GF-D8 (cell line): Measurements from ENCODE around the gene BCAS3.

ENCODE experiments used
- DNase-seq: peaks from one replicate; lab custom pipeline; 2025; lab: John Stamatoyannopoulos, UW

BCAS3 gene

DNA sequence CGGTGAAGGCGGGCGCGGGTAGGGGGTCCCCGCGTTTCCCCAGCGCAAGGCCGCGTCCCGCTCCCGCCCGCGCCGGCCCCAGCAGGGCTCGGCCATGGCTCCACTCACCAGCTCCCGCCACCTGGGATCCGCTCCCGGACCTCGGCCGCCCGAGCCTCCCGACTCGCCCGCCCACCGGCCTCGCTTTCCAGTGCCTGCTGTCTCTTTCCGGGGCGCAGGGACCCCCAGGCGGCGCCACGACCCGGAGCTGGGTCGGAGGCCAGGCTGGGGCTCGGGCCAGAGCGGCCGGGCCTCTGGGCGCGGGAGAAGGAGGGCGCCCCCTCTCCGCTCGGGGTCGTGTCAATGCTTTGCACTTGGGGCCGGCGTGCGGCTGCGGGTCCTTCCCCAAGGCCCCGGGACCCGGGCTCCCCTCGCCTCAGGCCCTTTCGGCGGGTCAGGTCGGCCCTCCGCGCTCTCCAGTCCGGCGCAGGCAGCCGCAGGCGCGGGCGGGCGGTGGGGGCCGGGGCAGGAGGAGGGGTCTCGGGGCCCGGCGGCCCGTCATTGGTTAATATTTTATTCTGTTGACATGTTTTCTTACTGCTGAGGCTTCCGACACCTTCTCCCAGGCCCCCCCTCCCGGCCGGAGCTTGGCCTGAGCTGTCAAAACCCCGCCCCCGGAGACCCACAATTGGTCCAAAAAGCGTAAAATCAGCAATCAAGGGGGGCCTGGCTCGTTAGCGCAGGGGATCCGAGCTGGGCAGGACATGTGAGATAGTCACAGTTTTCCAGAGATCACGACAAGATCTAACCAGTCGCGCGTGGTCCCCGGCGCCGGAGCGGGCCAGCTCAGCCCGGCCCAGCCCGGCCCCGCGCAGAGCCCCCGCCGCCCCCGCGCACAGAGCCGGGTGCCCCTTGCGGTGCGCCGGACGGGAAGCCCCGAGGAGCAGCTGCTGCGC, 721.7 kb downstream of the BCAS3 start, which contains the start of gene TBX2:
Gene TBX2, plus strand, starts transcription at position 713 of the 935 bp plus-strand sequence. CDS start 334 bp downstream, outside the sequence.
- no peak for DNase-seq

- no peak for DNase-seq
Observed at GRCh38 chr17:61400066-61400716, 722.5 kb downstream of the BCAS3 start.

DNA sequence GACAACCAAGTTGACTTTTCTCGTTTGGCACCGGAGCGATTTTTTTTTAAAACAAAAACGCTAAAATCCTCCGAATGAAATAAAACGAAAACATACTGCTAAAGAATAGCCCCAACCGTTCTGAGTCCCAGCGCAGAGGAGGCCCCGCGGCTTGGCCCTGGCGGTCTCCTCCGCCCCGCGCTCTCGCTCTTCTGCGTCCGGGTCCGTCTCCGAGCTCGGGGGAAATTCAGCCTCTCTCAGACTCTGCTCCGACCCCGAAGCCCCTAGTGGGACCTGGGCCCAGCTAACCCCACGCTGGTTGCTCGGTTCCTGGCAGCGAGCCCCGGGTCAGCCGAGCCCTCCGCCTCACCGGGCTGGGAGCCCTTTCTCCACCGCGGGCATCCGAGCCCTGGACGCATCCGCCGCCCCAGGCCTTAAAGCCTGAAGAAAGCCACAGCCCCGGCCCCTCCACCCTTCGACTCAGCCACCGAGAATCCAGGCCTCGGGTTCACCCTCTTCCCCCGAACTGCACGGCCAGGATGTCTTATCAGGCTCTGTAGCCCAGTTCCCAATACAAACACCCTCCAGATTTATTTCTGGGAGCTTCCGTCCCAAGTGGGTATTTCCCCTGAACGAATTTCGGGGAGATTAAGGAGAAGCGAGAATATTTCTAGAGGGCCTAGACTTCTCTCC, 723.2 kb downstream of the BCAS3 start:
- no peak for DNase-seq

- DNase-seq, result no peak
Observed at GRCh38 chr17:61401389-61402072, 723.9 kb downstream of the BCAS3 start.

- no peak for DNase-seq
Observed at GRCh38 chr17:61402073-61402541, 724.5 kb downstream of the BCAS3 start.

GRCh38 chr17:61402978-61403800, 725.5 kb downstream of the BCAS3 start:
- no peak for DNase-seq

- DNase-seq, result no peak
Observed at GRCh38 chr17:61403801-61404662, 726.4 kb downstream of the BCAS3 start.

DNA sequence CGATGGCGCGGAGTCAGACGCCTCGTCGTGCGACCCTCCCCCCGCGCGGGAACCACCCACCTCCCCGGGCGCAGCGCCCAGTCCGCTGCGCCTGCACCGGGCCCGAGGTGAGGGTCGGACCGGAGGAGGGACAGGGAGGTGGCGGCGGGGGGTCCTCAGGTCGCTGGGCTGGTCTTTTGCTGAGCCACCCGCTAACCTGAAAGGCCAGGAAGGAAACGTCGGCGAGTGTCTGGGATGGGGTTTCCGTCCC, 726.9 kb downstream of the BCAS3 start:
- DNase-seq, result no peak

DNA sequence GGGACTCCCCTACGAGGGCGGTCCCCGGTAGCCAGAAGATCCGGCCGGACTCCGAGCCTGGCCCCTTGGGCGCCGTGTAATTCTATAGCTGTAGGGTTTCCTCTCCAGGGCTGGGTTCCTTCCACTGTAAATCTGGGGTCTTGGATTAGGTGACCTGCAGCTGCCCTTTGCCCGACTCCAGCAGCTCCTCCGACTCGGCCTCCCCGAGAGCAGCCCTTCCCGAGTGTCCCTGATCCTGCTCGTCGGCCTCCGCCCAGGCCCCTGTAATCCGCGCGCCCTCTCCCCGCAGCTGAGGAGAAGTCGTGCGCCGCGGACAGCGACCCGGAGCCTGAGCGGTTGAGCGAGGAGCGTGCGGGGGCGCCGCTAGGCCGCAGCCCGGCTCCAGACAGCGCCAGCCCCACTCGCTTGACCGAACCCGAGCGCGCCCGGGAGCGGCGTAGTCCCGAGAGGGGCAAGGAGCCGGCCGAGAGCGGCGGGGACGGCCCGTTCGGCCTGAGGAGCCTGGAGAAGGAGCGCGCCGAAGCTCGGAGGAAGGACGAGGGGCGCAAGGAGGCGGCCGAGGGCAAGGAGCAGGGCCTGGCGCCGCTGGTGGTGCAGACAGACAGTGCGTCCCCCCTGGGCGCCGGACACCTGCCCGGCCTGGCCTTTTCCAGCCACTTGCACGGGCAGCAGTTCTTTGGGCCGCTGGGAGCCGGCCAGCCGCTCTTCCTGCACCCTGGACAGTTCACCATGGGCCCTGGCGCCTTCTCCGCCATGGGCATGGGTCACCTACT, 727.4 kb downstream of the BCAS3 start:
- no peak for DNase-seq

DNA sequence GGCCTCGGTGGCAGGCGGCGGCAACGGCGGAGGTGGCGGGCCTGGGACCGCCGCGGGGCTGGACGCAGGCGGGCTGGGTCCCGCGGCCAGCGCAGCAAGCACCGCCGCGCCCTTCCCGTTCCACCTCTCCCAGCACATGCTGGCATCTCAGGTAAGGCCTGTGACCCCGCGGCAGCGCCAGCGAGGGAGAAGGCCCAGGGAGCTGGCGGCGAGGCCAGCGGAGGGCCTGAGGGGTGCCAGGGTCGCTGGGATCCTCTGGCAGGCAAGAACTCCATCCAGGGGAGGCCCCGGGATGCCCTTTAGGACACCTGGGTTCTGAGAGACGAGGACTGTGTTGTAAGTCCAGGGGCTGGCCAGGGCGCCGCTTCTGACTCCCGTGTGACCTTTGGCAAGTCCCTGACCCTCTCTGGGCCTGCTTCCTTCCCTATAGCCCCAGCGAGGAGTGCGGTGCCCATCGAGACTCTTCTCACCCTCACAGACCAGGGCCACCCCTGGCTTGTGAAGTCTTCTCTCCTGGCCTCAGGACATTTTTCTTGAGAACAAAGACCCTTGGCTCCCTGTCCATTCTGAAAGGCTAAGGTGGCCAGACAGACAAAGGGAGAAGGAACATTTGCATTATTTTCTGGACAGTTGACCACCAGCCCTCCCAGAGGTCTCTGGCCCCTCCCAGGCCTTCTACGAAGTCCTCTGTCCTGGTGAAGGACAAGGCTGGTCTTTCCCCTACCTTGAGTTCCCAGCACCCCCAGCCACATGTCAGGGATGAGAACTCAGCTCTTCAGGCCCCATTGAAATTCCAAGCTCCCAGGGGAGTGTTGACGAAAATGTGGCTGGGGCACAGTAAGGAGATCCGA, 728.3 kb downstream of the BCAS3 start:
- DNase-seq, result no peak

DNA sequence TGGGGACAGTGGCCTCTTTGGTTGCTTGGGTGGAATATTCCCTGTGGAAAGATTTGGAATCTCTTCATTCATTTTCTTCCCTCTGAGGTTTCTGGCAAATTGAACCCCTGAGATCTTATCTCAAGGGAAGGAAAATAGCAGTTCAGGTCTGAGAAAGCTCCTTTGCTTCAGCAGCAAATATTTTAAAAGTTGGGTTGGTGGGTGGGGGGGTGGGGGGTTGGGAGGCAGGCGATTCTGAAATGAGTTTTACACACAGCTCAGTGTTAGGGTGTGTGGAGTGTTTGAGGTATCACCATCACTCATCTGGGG, 728.8 kb downstream of the BCAS3 start:
- no peak for DNase-seq

GRCh38 chr17:61406971-61407911, 729.6 kb downstream of the BCAS3 start:
- DNase-seq, result no peak

- DNase-seq, result no peak
Observed at GRCh38 chr17:61408151-61409041, 730.7 kb downstream of the BCAS3 start.

GRCh38 chr17:61409301-61410112, 731.9 kb downstream of the BCAS3 start:
- DNase-seq, result no peak

DNA sequence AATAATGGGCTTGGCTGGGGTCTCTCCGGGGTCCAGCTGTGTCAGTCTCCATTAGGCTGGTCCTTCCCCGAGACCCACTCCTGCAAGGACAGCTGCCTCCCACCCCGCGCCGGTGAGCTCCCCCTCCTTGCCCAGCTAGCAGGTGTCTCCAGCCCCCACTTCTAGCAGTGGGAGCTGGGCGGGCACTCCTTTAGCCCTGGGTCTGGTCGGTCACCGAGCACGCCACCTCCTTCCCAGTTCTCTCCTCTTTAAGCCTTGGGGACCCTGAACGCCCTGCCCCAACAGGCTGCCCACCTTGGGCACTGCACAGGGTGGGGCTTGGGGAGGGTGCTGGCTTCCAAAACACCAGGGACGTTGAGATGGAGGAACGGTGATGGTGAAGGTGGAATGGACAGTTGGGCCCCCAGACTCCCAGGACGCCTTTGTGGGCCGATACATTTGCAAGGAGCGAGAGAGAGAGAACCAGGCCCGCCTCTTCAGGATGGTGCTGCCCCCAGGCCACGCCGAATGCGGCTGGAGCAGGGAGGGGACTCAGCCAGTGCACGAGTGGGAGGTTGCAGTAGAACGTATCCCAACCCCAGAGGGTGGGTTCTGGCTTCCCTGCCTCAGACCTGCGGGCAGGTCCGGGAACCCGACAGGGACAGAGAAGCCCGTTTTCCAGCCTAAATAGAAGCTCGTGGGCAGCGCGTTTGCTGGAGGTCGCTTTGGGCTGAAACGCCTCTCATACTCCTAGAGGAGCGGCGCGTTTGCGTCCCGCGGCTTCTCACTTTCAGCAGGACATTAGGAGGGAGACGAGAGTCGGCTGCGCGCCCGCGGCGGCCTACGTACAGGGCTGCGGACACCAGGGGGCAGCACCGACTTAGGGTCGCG, 732.7 kb downstream of the BCAS3 start:
- DNase-seq, result no peak
